ENCODE results near the gene CNTNAP2.

- TF ChIP-seq CTCF (IDR thresholded peaks at IDR 0.05; ENCODE audit: insufficient read depth, low read length, poor library complexity, severe bottlenecking) (no peak), EZH2phosphoT487 (conservative IDR thresholded peaks at IDR 0.05; ENCODE audit: low read length) (no peak)
These were observed 2339.8 kb downstream of the CNTNAP2 start for GRCh38 chr7:148456351-148456750.
